H1 (cell line): ENCODE measurements around the gene GDPD5. TPM values are rescaled to one million over a fixed set of nuclear protein-coding genes. Genes with fewer than 3 reads are reported as not detected.

Source experiments
- CBX5 ChIP-seq: fragments of 300-800, 300-1000 bp; sonication (generic); IDR thresholded peaks from 2 replicates; pipeline ENCODE4 v1.7.1; 2016; ENCODE audit warnings: antibody characterized with exemption, low read length, low read depth
- CREB1 ChIP-seq: IDR thresholded peaks from 2 replicates; pipeline ENCODE4 v1.6.1; 2012; ENCODE audit warnings: inconsistent platforms
- CTBP2 ChIP-seq: IDR thresholded peaks from 2 replicates; pipeline ENCODE4 v1.7.0; 2011; ENCODE audit warnings: borderline replicate concordance, mild to moderate bottlenecking, moderate library complexity, mixed read lengths, low read length; ENCODE audit not compliant: insufficient read depth, insufficient read length
- EZH2 ChIP-seq: fragments of 200-600 bp; sonication (generic); IDR thresholded peaks from 2 replicates; pipeline ENCODE4 v1.7.1; 2012; ENCODE audit warnings: low read depth, mild to moderate bottlenecking, moderate library complexity, low read length, inconsistent platforms; ENCODE audit not compliant: severe bottlenecking
- POU5F1 ChIP-seq: IDR thresholded peaks from 2 replicates; pipeline ENCODE4 v1.6.1; 2011; ENCODE audit warnings: low read depth, mild to moderate bottlenecking, low read length, moderate library complexity
- SIN3A ChIP-seq, 2 experiments: IDR thresholded peaks in 1 of 2; conservative IDR thresholded peaks in 1 of 2; 2 replicates each; pipeline ENCODE4 v1.6.1; 2011 to 2012; ENCODE audit warnings: low read length in 2 of 2, improper control_type of control experiment in 1 of 2, low read depth in 1 of 2, mild to moderate bottlenecking in 1 of 2
- TEAD4 ChIP-seq: IDR thresholded peaks from 2 replicates; pipeline ENCODE4 v1.6.1; 2012; ENCODE audit warnings: low read depth, low read length, inconsistent platforms, mixed read lengths
- polyA plus RNA-seq, 7 experiments: library from polyadenylated mRNA; depleted of rRNA in 3 of 7; stranded (reverse) in 5 of 7; unstranded in 2 of 7; fragments of >200 nt in 5 of 7; fragments of 200-250 nt in 2 of 7; gene quantifications; 1 replicate in 5 of 7; 2 replicates in 1 of 7; 4 replicates in 1 of 7; pipeline versions ENCODE4 v1.2.1 to v1.2.3, GENCODE V29; 2011 to 2013; ENCODE audit warnings: missing spikeins in 2 of 7, mixed read lengths in 2 of 7
- total RNA-seq: library from RNA; stranded (reverse); fragmentation: NEBNext Ultra II Directional; extraction: Animal tissue kit (Norgen Biotek cat#: 25700); gene quantifications from 2 replicates; pipeline ENCODE4 v1.2.1, GENCODE V29; 2021

Gene GDPD5
- total and polyA plus RNA-seq, 2 of the 8 experiments (the other 6 are each of a cell fraction or from before 2014, with no cell fraction given) = 7.8 to 8.6 TPM

GRCh38 chr11:75428989-75429640 lies 96.6 kb downstream of the GDPD5 start (continued):
- TF ChIP-seq CBX5 (no peak), POU5F1 (no peak), EZH2 (no peak), SIN3A (conservative IDR thresholded peaks at IDR 0.05 in 1 of 2, IDR thresholded peaks at IDR 0.05 in 1 of 2; ENCODE audit: low read depth in 1 of 2, low read length in 2 of 2) (no peak), TEAD4 (no peak), CREB1 (no peak), CTBP2 (no peak)
